Endothelial cell of umbilical vein (primary cell): ENCODE results near the gene HDAC7. TPM values are rescaled to one million over a fixed set of nuclear protein-coding genes. Genes with fewer than 3 reads are reported as not detected.

Experiments used
- BruUV-seq: library from RNA; stranded (reverse); fragments of 400-500 nt; replicated peaks from 2 replicates; lab custom pipeline; 2021; lab: Mats Ljungman, UMichigan
- CTCF ChIA-PET: fragments of 300-600, 350-600 bp; sonication (Branson Sonifier 250); formaldehyde crosslinking; loops from one replicate; lab custom pipeline; 2021; ENCODE audit warnings: antibody characterized with exemption, inconsistent platforms; lab: Charles Lee
- POLR2A ChIA-PET: fragments of 300-600, 350-600 bp; sonication (Branson Sonifier 250); formaldehyde crosslinking; loops from one replicate; lab custom pipeline; 2021; ENCODE audit warnings: antibody characterized with exemption, inconsistent platforms; lab: Charles Lee
- DNase-seq: peaks from one replicate; pipeline ENCODE4 v3.0.0-alpha.2; 2011; ENCODE audit warnings: low read depth, low spot score
- FAIRE-seq: peaks from 2 replicates; lab custom pipeline; 2011; peaks lifted over from hg19 to GRCh38; lab: Jason Lieb, UNC
- H2AFZ ChIP-seq: 2 replicates; pipeline ENCODE4 v1.6.0; 2012; ENCODE audit warnings: low read depth, low read length, control low read depth, inconsistent platforms
- H3K27ac ChIP-seq: 2 replicates; pipeline ENCODE4 v1.5.1; 2011; ENCODE audit warnings: low read depth, mild to moderate bottlenecking, control low read depth, low read length, moderate library complexity; ENCODE audit not compliant: insufficient read depth
- H3K27me3 ChIP-seq, 2 experiments: 2 replicates each; pipeline versions ENCODE4 v1.6.0 to v1.6.1; 2011; ENCODE audit warnings: low read length in 2 of 2, mixed read lengths in 1 of 2; ENCODE audit not compliant: control insufficient read depth in 2 of 2, insufficient read depth in 2 of 2
- H3K36me3 ChIP-seq, 2 experiments: 2 replicates in 1 of 2; 3 replicates in 1 of 2; pipeline ENCODE4 v1.5.1; 2011; ENCODE audit warnings: low read length in 2 of 2, mild to moderate bottlenecking in 1 of 2, moderate library complexity in 1 of 2; ENCODE audit not compliant: control insufficient read depth in 2 of 2, insufficient read depth in 2 of 2; ENCODE audit errors: extremely low read depth in 1 of 2
- H3K4me1 ChIP-seq: 3 replicates; pipeline ENCODE4 v1.5.1; 2011; ENCODE audit warnings: mild to moderate bottlenecking, low read length; ENCODE audit not compliant: control insufficient read depth, insufficient read depth; ENCODE audit errors: extremely low read depth
- H3K4me2 ChIP-seq: 2 replicates; pipeline ENCODE4 v1.6.1; 2011; ENCODE audit warnings: low read length, control low read depth, mixed read lengths; ENCODE audit not compliant: insufficient read depth
- H3K4me3 ChIP-seq, 3 experiments: fragments of 200-600 bp in 1 of 3; sonication (generic), shearing (Covaris generic) in 1 of 3; replicated peaks in 1 of 3; 2 replicates each; pipeline ENCODE4 v1.5.1; 2011 to 2016; ENCODE audit warnings: control low read depth in 3 of 3, low read length in 3 of 3, mild to moderate bottlenecking in 2 of 3, inconsistent platforms in 1 of 3, low read depth in 1 of 3, moderate library complexity in 1 of 3; ENCODE audit not compliant: insufficient read depth in 1 of 3
- H3K79me2 ChIP-seq: 2 replicates; pipeline ENCODE4 v1.6.0; 2012; ENCODE audit warnings: low read length, inconsistent platforms; ENCODE audit not compliant: control insufficient read depth, insufficient read depth
- H3K9ac ChIP-seq: replicated peaks from 2 replicates; pipeline ENCODE3; 2011; ENCODE audit warnings: low read length, control low read depth; ENCODE audit not compliant: insufficient read depth; ENCODE audit errors: extremely low read depth
- H3K9me1 ChIP-seq: replicated peaks from 3 replicates; pipeline ENCODE4 v1.6.0; 2011; ENCODE audit warnings: mild to moderate bottlenecking, low read length; ENCODE audit not compliant: control insufficient read depth, insufficient read depth; ENCODE audit errors: extremely low read depth
- H3K9me3 ChIP-seq: replicated peaks from 2 replicates; pipeline ENCODE4 v1.5.1; 2012; ENCODE audit warnings: low read length, inconsistent platforms; ENCODE audit not compliant: control insufficient read depth, insufficient read depth
- H4K20me1 ChIP-seq: replicated peaks from 2 replicates; pipeline ENCODE3; 2011; ENCODE audit warnings: mild to moderate bottlenecking, low read length; ENCODE audit not compliant: control insufficient read depth, insufficient read depth; ENCODE audit errors: extremely low read depth
- CTCF ChIP-seq, 2 donors: IDR thresholded peaks; 1 replicate in 1 of 2; 2 replicates in 1 of 2; pipeline ENCODE4 v1.5.1; 2011; ENCODE audit warnings: low read length in 2 of 2, mild to moderate bottlenecking in 2 of 2, moderate library complexity in 2 of 2, control low read depth in 1 of 2, inconsistent platforms in 1 of 2, low read depth in 1 of 2; ENCODE audit not compliant: insufficient read depth in 1 of 2; ENCODE audit errors: extremely low read depth in 1 of 2
- EZH2 ChIP-seq: IDR thresholded peaks from 2 replicates; pipeline ENCODE4 v1.6.1; 2012; ENCODE audit warnings: borderline replicate concordance, low read depth, mild to moderate bottlenecking, moderate library complexity, low read length, inconsistent platforms; ENCODE audit not compliant: severe bottlenecking
- FOS ChIP-seq: IDR thresholded peaks from 2 replicates; pipeline ENCODE4 v1.6.1; 2011; ENCODE audit warnings: mild to moderate bottlenecking, low read length, moderate library complexity, borderline replicate concordance; ENCODE audit not compliant: insufficient read depth
- GATA2 ChIP-seq: IDR thresholded peaks from 2 replicates; pipeline ENCODE4 v1.7.0; 2011; ENCODE audit warnings: low read depth, mild to moderate bottlenecking, moderate library complexity, mixed read lengths, low read length; ENCODE audit not compliant: insufficient read length, insufficient read depth
- JUN ChIP-seq: IDR thresholded peaks from 2 replicates; pipeline ENCODE4 v1.6.1; 2011; ENCODE audit warnings: borderline replicate concordance, low read depth; ENCODE audit not compliant: insufficient read length, insufficient read depth
- MYC ChIP-seq: IDR thresholded peaks from one replicate; pipeline ENCODE4 v1.6.1; 2011; ENCODE audit warnings: mild to moderate bottlenecking, low read depth, low read length
- POLR2A ChIP-seq: IDR thresholded peaks from 2 replicates; pipeline ENCODE4 v1.6.1; 2012; ENCODE audit warnings: low read depth, mild to moderate bottlenecking, control low read depth, low read length
- POLR2AphosphoS5 ChIP-seq: IDR thresholded peaks from 2 replicates; pipeline ENCODE4 v1.6.1; 2012; ENCODE audit warnings: low read depth, mild to moderate bottlenecking, control low read depth, low read length, moderate library complexity; ENCODE audit not compliant: insufficient read depth
- dilution Hi-C: fragments of 300-500 bp; cut with MboI; formaldehyde crosslinking; loops from one replicate; pipeline ENCODE4 v1.15.0; 2019; ENCODE audit warnings: low sequenced_read_pairs; ENCODE audit not compliant: extremely low pct_ligation_motif_present
- intact Hi-C: fragments of 100-400 bp; cut with micrococcal nuclease; formaldehyde crosslinking; loops from one replicate; pipeline ENCODE4 v1.10.0; 2022
- polyA plus RNA-seq, 4 experiments: library from polyadenylated mRNA; depleted of rRNA in 3 of 4; stranded (reverse) in 3 of 4; unstranded in 1 of 4; fragments of >200 nt; gene quantifications; 2 replicates each; pipeline versions ENCODE4 v1.2.1 to v1.2.3, GENCODE V29; 2011 to 2012; ENCODE audit warnings: missing spikeins in 1 of 4
- total RNA-seq: library from RNA; stranded (reverse); gene quantifications from 2 replicates; pipeline ENCODE4 v1.2.3, GENCODE V29; 2021

HDAC7 gene
- total and polyA plus RNA-seq, 2 donors (not counting 3 experiments of a cell fraction or from before 2014, with no cell fraction given): 119 to 249 TPM

- no TSS peak for BruUV-seq
- DNase-seq: no peak
- H3K9me3 ChIP-seq: no peaks in the 10 kb centered on the region
- peaks cover 6% of the 10 kb centered on the region for H3K4me1 ChIP-seq
- POLR2A ChIA-PET: no interaction called here
- FAIRE-seq: no peak
- H3K9ac ChIP-seq: no peak overlapping the region
- H3K27me3 ChIP-seq: no peaks in the 10 kb centered on the region
- no peaks in the 10 kb centered on the region for H4K20me1 ChIP-seq
- H3K4me2 ChIP-seq: no peak overlapping the region
- H3K4me3 ChIP-seq: no peak overlapping the region
- intact Hi-C loops: no loop called here
- H3K9me1 ChIP-seq: no peaks in the 10 kb centered on the region
- H3K27ac ChIP-seq: no peak overlapping the region
- no peaks in the 10 kb centered on the region for H3K36me3 ChIP-seq
- TF ChIP-seq POLR2A: no peak
- TF ChIP-seq GATA2: no peak
- no peak for TF ChIP-seq FOS
- no peak for TF ChIP-seq CTCF (IDR thresholded peaks at IDR 0.05; ENCODE audit: extremely low read depth in 1 of 2, insufficient read depth in 1 of 2, low read depth in 1 of 2, low read length in 2 of 2)
- no peak for TF ChIP-seq POLR2AphosphoS5
- TF ChIP-seq JUN: no peak
- no peak for TF ChIP-seq EZH2
- TF ChIP-seq MYC: no peak
- dilution Hi-C loops: no loop called here
- CTCF ChIA-PET: interaction anchor here (0.7 to 1.7 kb wide), 3 partner anchors 37 to 150 kb away, joined by 3 to 5 read pairs (median 3); partner anchors contain the start of gene VDR
- H3K79me2 ChIP-seq: no peaks in the 10 kb centered on the region
- no peak overlapping the region for H2AFZ ChIP-seq
These were observed 48.9 kb upstream of the HDAC7 start for GRCh38 chr12:47868552-47869031.
